Memory B cell (primary cell): ENCODE data around the gene DNAJB11.
"Not testable (repeated sequence)": the region's sequence is repeated elsewhere in the genome, so short reads cannot be mapped to it uniquely, and the experiment has no call there.

Source experiments
- ATAC-seq: fragments of 150-1000 bp; cut with Tn5 transposase; 2 replicates; pipeline ENCODE4 v1.10.0; 2021; ENCODE audit warnings: low read depth, mild to moderate bottlenecking, moderate library complexity
- DNase-seq, 2 donors: peaks; one replicate each; pipeline ENCODE4 v3.0.0; 2022; ENCODE audit warnings: low spot score in 2 of 2
- H3K27ac Mint-ChIP-seq: one replicate; pipeline ENCODE4 v1.8.0; 2022; ENCODE audit warnings: mild to moderate bottlenecking, moderate library complexity, mixed read lengths
- H3K27me3 Mint-ChIP-seq: one replicate; pipeline ENCODE4 v1.8.0; 2022; ENCODE audit warnings: mixed read lengths
- H3K36me3 Mint-ChIP-seq: one replicate; pipeline ENCODE4 v1.8.0; 2022; ENCODE audit warnings: mild to moderate bottlenecking, mixed read lengths
- H3K4me1 Mint-ChIP-seq: one replicate; pipeline ENCODE4 v1.8.0; 2022; ENCODE audit warnings: mixed read lengths
- H3K4me3 Mint-ChIP-seq: one replicate; pipeline ENCODE4 v1.8.0; 2022; ENCODE audit warnings: mild to moderate bottlenecking, moderate library complexity, mixed read lengths
- H3K9me3 Mint-ChIP-seq: one replicate; pipeline ENCODE4 v1.8.0; 2022; ENCODE audit warnings: mixed read lengths

DNAJB11 gene

GRCh38 chr3:186570941-186571643 is 572 bp downstream of the DNAJB11 start:
- Mint-ChIP-seq H3K9me3 (no peaks in the 10 kb centered on the region), H3K36me3 (peaks cover 6% of the 10 kb centered on the region), H3K27ac (peak overlapping the region; percentile 98), H3K4me1 (peaks cover 24% of the 10 kb centered on the region), H3K4me3 (peak overlapping the region; percentile 97), H3K27me3 (no peaks in the 10 kb centered on the region)
- ATAC-seq (no peak), DNase-seq (no peak)

GRCh38 chr3:186571644-186572013 is 1.1 kb downstream of the DNAJB11 start:
- peaks cover 6% of the 10 kb centered on the region for H3K36me3 Mint-ChIP-seq
- H3K27me3 Mint-ChIP-seq: no peaks in the 10 kb centered on the region
- peaks cover 19% of the 10 kb centered on the region for H3K4me1 Mint-ChIP-seq

GRCh38 chr3:186577521-186577920 is 7.0 kb downstream of the DNAJB11 start:
- DNase-seq (no peak), ATAC-seq (no peak)
- H3K27me3 Mint-ChIP-seq: no peaks in the 10 kb centered on the region
- no peak overlapping the region for H3K4me3 Mint-ChIP-seq
- no peak overlapping the region for H3K27ac Mint-ChIP-seq
- peaks cover 6% of the 10 kb centered on the region for H3K4me1 Mint-ChIP-seq
- H3K9me3 Mint-ChIP-seq: no peaks in the 10 kb centered on the region
- H3K36me3 Mint-ChIP-seq: peaks cover 28% of the 10 kb centered on the region

More at GRCh38 chr3:186571644-186572013, 1.1 kb downstream of the DNAJB11 start:
- peak overlapping the region; percentile 97 for H3K4me3 Mint-ChIP-seq
- DNase-seq (no peak), ATAC-seq (no peak)
- peak overlapping the region; percentile 98 for H3K27ac Mint-ChIP-seq
- H3K9me3 Mint-ChIP-seq: no peaks in the 10 kb centered on the region

- H3K27me3 Mint-ChIP-seq: no peaks in the 10 kb centered on the region
- peaks cover 2% of the 10 kb centered on the region for H3K4me1 Mint-ChIP-seq
- peaks cover 43% of the 10 kb centered on the region for H3K36me3 Mint-ChIP-seq
- H3K9me3 Mint-ChIP-seq: no peaks in the 10 kb centered on the region
- no peak overlapping the region for H3K4me3 Mint-ChIP-seq
- no peak overlapping the region for H3K27ac Mint-ChIP-seq
- ATAC-seq (no peak), DNase-seq (no peak)
These were observed 10.3 kb downstream of the DNAJB11 start for GRCh38 chr3:186580785-186581184.

GRCh38 chr3:186582541-186582940 is 12.0 kb downstream of the DNAJB11 start:
- H3K27me3 Mint-ChIP-seq: no peaks in the 10 kb centered on the region
- H3K4me3 Mint-ChIP-seq: no peak overlapping the region
- no peak for DNase-seq
- H3K9me3 Mint-ChIP-seq: no peaks in the 10 kb centered on the region
- H3K27ac Mint-ChIP-seq: no peak overlapping the region
- peaks cover 2% of the 10 kb centered on the region for H3K4me1 Mint-ChIP-seq
- no peak for ATAC-seq
- peaks cover 45% of the 10 kb centered on the region for H3K36me3 Mint-ChIP-seq

- Mint-ChIP-seq H3K27ac (no peak overlapping the region), H3K27me3 (no peaks in the 10 kb centered on the region), H3K36me3 (peaks cover 42% of the 10 kb centered on the region), H3K9me3 (no peaks in the 10 kb centered on the region), H3K4me3 (no peak overlapping the region), H3K4me1 (no peaks in the 10 kb centered on the region)
- DNase-seq: no peak
- no peak for ATAC-seq
These were observed 13.3 kb downstream of the DNAJB11 start for GRCh38 chr3:186583831-186584230.

- H3K36me3 Mint-ChIP-seq: peaks cover 28% of the 10 kb centered on the region
- not testable (repeated sequence) for H3K4me3 Mint-ChIP-seq, H3K4me1 Mint-ChIP-seq
These were observed 15.7 kb downstream of the DNAJB11 start for GRCh38 chr3:186586245-186586644.

GRCh38 chr3:186587183-186587582 is 16.7 kb downstream of the DNAJB11 start:
- H3K4me3 Mint-ChIP-seq: no peak overlapping the region
- no peaks in the 10 kb centered on the region for H3K4me1 Mint-ChIP-seq
- no peak overlapping the region for H3K27ac Mint-ChIP-seq
- H3K9me3 Mint-ChIP-seq: no peaks in the 10 kb centered on the region
- ATAC-seq: no peak
- H3K36me3 Mint-ChIP-seq: peaks cover 23% of the 10 kb centered on the region
- DNase-seq: no peak
- H3K27me3 Mint-ChIP-seq: no peaks in the 10 kb centered on the region

More at GRCh38 chr3:186586245-186586644, 15.7 kb downstream of the DNAJB11 start:
- not testable (repeated sequence) for H3K27me3 Mint-ChIP-seq, ATAC-seq, H3K9me3 Mint-ChIP-seq, DNase-seq, H3K27ac Mint-ChIP-seq

- H3K27ac Mint-ChIP-seq: no peak overlapping the region
- no peaks in the 10 kb centered on the region for H3K27me3 Mint-ChIP-seq
- H3K4me1 Mint-ChIP-seq: no peaks in the 10 kb centered on the region
- H3K4me3 Mint-ChIP-seq: no peak overlapping the region
- peaks cover 16% of the 10 kb centered on the region for H3K36me3 Mint-ChIP-seq
- no peaks in the 10 kb centered on the region for H3K9me3 Mint-ChIP-seq
- DNase-seq (no peak), ATAC-seq (no peak)
These were observed 18.1 kb downstream of the DNAJB11 start for GRCh38 chr3:186588632-186589031.

- Mint-ChIP-seq H3K36me3 (peaks cover 15% of the 10 kb centered on the region), H3K4me3 (no peak overlapping the region)
- DNase-seq: no peak
These were observed 18.6 kb downstream of the DNAJB11 start for GRCh38 chr3:186589121-186589520.

GRCh38 chr3:186589856-186590579 is 19.5 kb downstream of the DNAJB11 start:
- ATAC-seq (no peak), DNase-seq (no peak)
- Mint-ChIP-seq H3K9me3 (no peaks in the 10 kb centered on the region), H3K4me3 (no peak overlapping the region), H3K27ac (no peak overlapping the region), H3K36me3 (peaks cover 6% of the 10 kb centered on the region), H3K4me1 (no peaks in the 10 kb centered on the region), H3K27me3 (no peaks in the 10 kb centered on the region)

More at GRCh38 chr3:186589121-186589520, 18.6 kb downstream of the DNAJB11 start:
- Mint-ChIP-seq H3K9me3 (no peaks in the 10 kb centered on the region), H3K27me3 (no peaks in the 10 kb centered on the region), H3K27ac (no peak overlapping the region), H3K4me1 (no peaks in the 10 kb centered on the region)
- no peak for ATAC-seq

GRCh38 chr3:186590580-186591295 is 20.2 kb downstream of the DNAJB11 start:
- H3K9me3 Mint-ChIP-seq: no peaks in the 10 kb centered on the region
- no peak overlapping the region for H3K4me3 Mint-ChIP-seq
- no peaks in the 10 kb centered on the region for H3K4me1 Mint-ChIP-seq
- no peak for DNase-seq
- no peak for ATAC-seq
- no peak overlapping the region for H3K27ac Mint-ChIP-seq
- H3K27me3 Mint-ChIP-seq: no peaks in the 10 kb centered on the region
- peaks cover 3% of the 10 kb centered on the region for H3K36me3 Mint-ChIP-seq

- H3K4me3 Mint-ChIP-seq: no peak overlapping the region
- H3K9me3 Mint-ChIP-seq: no peaks in the 10 kb centered on the region
- H3K27ac Mint-ChIP-seq: no peak overlapping the region
- DNase-seq: no peak
- H3K27me3 Mint-ChIP-seq: peaks cover 4% of the 10 kb centered on the region
- H3K36me3 Mint-ChIP-seq: no peaks in the 10 kb centered on the region
- no peak for ATAC-seq
- H3K4me1 Mint-ChIP-seq: no peaks in the 10 kb centered on the region
These were observed 22.2 kb downstream of the DNAJB11 start for GRCh38 chr3:186592682-186593081.

GRCh38 chr3:186593862-186594261 is 23.3 kb downstream of the DNAJB11 start:
- Mint-ChIP-seq H3K36me3 (no peaks in the 10 kb centered on the region), H3K9me3 (no peaks in the 10 kb centered on the region), H3K4me3 (no peak overlapping the region), H3K4me1 (no peaks in the 10 kb centered on the region), H3K27ac (no peak overlapping the region), H3K27me3 (peaks cover 4% of the 10 kb centered on the region)
- no peak for ATAC-seq
- DNase-seq: no peak
